ENCODE data around the gene SCN2B.

SCN2B gene

GRCh38 chr11:118157186-118157895 is 19.1 kb downstream of the SCN2B start:
- peaks cover 72% of the 10 kb centered on the region for H3K27me3 ChIP-seq (replicated peaks; ENCODE audit: control insufficient read depth, insufficient read depth, low read length)
- H3K9ac ChIP-seq (ENCODE audit: low read length) = no peak overlapping the region
- H3K9me3 ChIP-seq (ENCODE audit: control insufficient read depth, low read length) = no peaks in the 10 kb centered on the region
- H3K4me3 ChIP-seq (ENCODE audit: low read length) = no peak overlapping the region
- no peaks in the 10 kb centered on the region for H3K36me3 ChIP-seq (ENCODE audit: control insufficient read depth, insufficient read depth, low read length, severe bottlenecking)
- peaks cover 5% of the 10 kb centered on the region for H3K4me1 ChIP-seq (ENCODE audit: control insufficient read depth, insufficient read depth, low read length)
- no peak for DNase-seq (ENCODE audit: low read depth)

- Histone ChIP-seq H3K36me3 (ENCODE audit: control insufficient read depth, insufficient read depth, low read length, severe bottlenecking) (no peaks in the 10 kb centered on the region), H3K9ac (ENCODE audit: low read length) (no peak overlapping the region), H3K4me1 (ENCODE audit: control insufficient read depth, insufficient read depth, low read length) (peaks cover 5% of the 10 kb centered on the region), H3K27me3 (replicated peaks; ENCODE audit: control insufficient read depth, insufficient read depth, low read length) (peaks cover 72% of the 10 kb centered on the region), H3K9me3 (ENCODE audit: control insufficient read depth, low read length) (no peaks in the 10 kb centered on the region), H3K4me3 (ENCODE audit: low read length) (no peak overlapping the region)
- no peak for DNase-seq (ENCODE audit: low read depth)
Measured at GRCh38 chr11:118156531-118157185, 19.8 kb downstream of the SCN2B start.

- no peaks in the 10 kb centered on the region for H3K9me3 ChIP-seq (ENCODE audit: control insufficient read depth, low read length)
- no peaks in the 10 kb centered on the region for H3K36me3 ChIP-seq (ENCODE audit: control insufficient read depth, insufficient read depth, low read length, severe bottlenecking)
- H3K4me1 ChIP-seq (ENCODE audit: control insufficient read depth, insufficient read depth, low read length) = peaks cover 5% of the 10 kb centered on the region
- H3K27me3 ChIP-seq (replicated peaks; ENCODE audit: control insufficient read depth, insufficient read depth, low read length) = peaks cover 72% of the 10 kb centered on the region
- DNase-seq (ENCODE audit: low read depth) = no peak
- no peak overlapping the region for H3K4me3 ChIP-seq (ENCODE audit: low read length)
- no peak overlapping the region for H3K9ac ChIP-seq (ENCODE audit: low read length)
Measured at GRCh38 chr11:118155776-118156530, 20.5 kb downstream of the SCN2B start.

GRCh38 chr11:118154641-118155040 is 21.8 kb downstream of the SCN2B start:
- H3K4me3 ChIP-seq (ENCODE audit: low read length) = no peak overlapping the region
- H3K27me3 ChIP-seq (replicated peaks; ENCODE audit: control insufficient read depth, insufficient read depth, low read length) = peaks cover 74% of the 10 kb centered on the region
- no peaks in the 10 kb centered on the region for H3K9me3 ChIP-seq (ENCODE audit: control insufficient read depth, low read length)
- no peak overlapping the region for H3K9ac ChIP-seq (ENCODE audit: low read length)
- peaks cover 5% of the 10 kb centered on the region for H3K4me1 ChIP-seq (ENCODE audit: control insufficient read depth, insufficient read depth, low read length)
- DNase-seq (ENCODE audit: low read depth) = no peak
- H3K36me3 ChIP-seq (ENCODE audit: control insufficient read depth, insufficient read depth, low read length, severe bottlenecking) = no peaks in the 10 kb centered on the region

- H3K36me3 ChIP-seq (ENCODE audit: control insufficient read depth, insufficient read depth, low read length, severe bottlenecking) = no peaks in the 10 kb centered on the region
- H3K9me3 ChIP-seq (ENCODE audit: control insufficient read depth, low read length) = no peaks in the 10 kb centered on the region
- H3K4me1 ChIP-seq (ENCODE audit: control insufficient read depth, insufficient read depth, low read length) = peaks cover 5% of the 10 kb centered on the region
- peaks cover 75% of the 10 kb centered on the region for H3K27me3 ChIP-seq (replicated peaks; ENCODE audit: control insufficient read depth, insufficient read depth, low read length)
- no peak overlapping the region for H3K9ac ChIP-seq (ENCODE audit: low read length)
- no peak overlapping the region for H3K4me3 ChIP-seq (ENCODE audit: low read length)
- DNase-seq (ENCODE audit: low read depth) = no peak
Measured at GRCh38 chr11:118153976-118154375, 22.5 kb downstream of the SCN2B start.

- peaks cover 78% of the 10 kb centered on the region for H3K27me3 ChIP-seq (replicated peaks; ENCODE audit: control insufficient read depth, insufficient read depth, low read length)
- no peak overlapping the region for H3K9ac ChIP-seq (ENCODE audit: low read length)
- H3K9me3 ChIP-seq (ENCODE audit: control insufficient read depth, low read length) = no peaks in the 10 kb centered on the region
- no peak overlapping the region for H3K4me3 ChIP-seq (ENCODE audit: low read length)
- no peaks in the 10 kb centered on the region for H3K36me3 ChIP-seq (ENCODE audit: control insufficient read depth, insufficient read depth, low read length, severe bottlenecking)
- no peak for DNase-seq (ENCODE audit: low read depth)
- H3K4me1 ChIP-seq (ENCODE audit: control insufficient read depth, insufficient read depth, low read length) = peaks cover 5% of the 10 kb centered on the region
Measured at GRCh38 chr11:118153516-118153915, 22.9 kb downstream of the SCN2B start.

GRCh38 chr11:118152552-118153471 is 23.6 kb downstream of the SCN2B start, which contains the start of gene SCN4B:
SCN4B (minus strand) TSS chr11:118152823; CDS start chr11:118152673, 150 bp downstream.
- peaks cover 5% of the 10 kb centered on the region for H3K4me1 ChIP-seq (ENCODE audit: control insufficient read depth, insufficient read depth, low read length)
- H3K9ac ChIP-seq (ENCODE audit: low read length) = no peak within 1 kb of the TSS
- peak; percentile 77 for DNase-seq (ENCODE audit: low read depth)
- H3K9me3 ChIP-seq (ENCODE audit: control insufficient read depth, low read length) = no peaks in the 10 kb centered on the region
- H3K27me3 ChIP-seq (replicated peaks; ENCODE audit: control insufficient read depth, insufficient read depth, low read length) = peaks cover 80% of the 10 kb centered on the region
- peak within 1 kb of the TSS; percentile 78 for H3K4me3 ChIP-seq (ENCODE audit: low read length)
- no peaks in the 10 kb centered on the region for H3K36me3 ChIP-seq (ENCODE audit: control insufficient read depth, insufficient read depth, low read length, severe bottlenecking)

- peaks cover 80% of the 10 kb centered on the region for H3K27me3 ChIP-seq (replicated peaks; ENCODE audit: control insufficient read depth, insufficient read depth, low read length)
- peak overlapping the region; percentile 78 for H3K4me3 ChIP-seq (ENCODE audit: low read length)
- DNase-seq (ENCODE audit: low read depth) = no peak
- H3K4me1 ChIP-seq (ENCODE audit: control insufficient read depth, insufficient read depth, low read length) = peaks cover 5% of the 10 kb centered on the region
- H3K36me3 ChIP-seq (ENCODE audit: control insufficient read depth, insufficient read depth, low read length, severe bottlenecking) = no peaks in the 10 kb centered on the region
- no peaks in the 10 kb centered on the region for H3K9me3 ChIP-seq (ENCODE audit: control insufficient read depth, low read length)
- H3K9ac ChIP-seq (ENCODE audit: low read length) = no peak overlapping the region
Measured at GRCh38 chr11:118152020-118152551, 24.4 kb downstream of the SCN2B start.

- Histone ChIP-seq H3K9me3 (ENCODE audit: control insufficient read depth, low read length) (no peaks in the 10 kb centered on the region), H3K9ac (ENCODE audit: low read length) (no peak overlapping the region), H3K27me3 (replicated peaks; ENCODE audit: control insufficient read depth, insufficient read depth, low read length) (peaks cover 80% of the 10 kb centered on the region), H3K4me3 (ENCODE audit: low read length) (no peak overlapping the region), H3K4me1 (ENCODE audit: control insufficient read depth, insufficient read depth, low read length) (peaks cover 5% of the 10 kb centered on the region), H3K36me3 (ENCODE audit: control insufficient read depth, insufficient read depth, low read length, severe bottlenecking) (no peaks in the 10 kb centered on the region)
- no peak for DNase-seq (ENCODE audit: low read depth)
Measured at GRCh38 chr11:118151431-118151830, 25.0 kb downstream of the SCN2B start.

GRCh38 chr11:118149493-118149892 is 26.9 kb downstream of the SCN2B start:
- H3K9ac ChIP-seq (ENCODE audit: low read length) = no peak overlapping the region
- H3K4me3 ChIP-seq (ENCODE audit: low read length) = no peak overlapping the region
- H3K9me3 ChIP-seq (ENCODE audit: control insufficient read depth, low read length) = no peaks in the 10 kb centered on the region
- peaks cover 70% of the 10 kb centered on the region for H3K27me3 ChIP-seq (replicated peaks; ENCODE audit: control insufficient read depth, insufficient read depth, low read length)
- no peaks in the 10 kb centered on the region for H3K36me3 ChIP-seq (ENCODE audit: control insufficient read depth, insufficient read depth, low read length, severe bottlenecking)
- no peak for DNase-seq (ENCODE audit: low read depth)
- peaks cover 8% of the 10 kb centered on the region for H3K4me1 ChIP-seq (ENCODE audit: control insufficient read depth, insufficient read depth, low read length)
